ENCODE results near the gene LTO1.

Gene LTO1

GRCh38 chr11:69708736-69709401 lies 33.7 kb upstream of the LTO1 start:
- DNase-seq (ENCODE audit: low spot score) (no peak), ATAC-seq (ENCODE audit: low read depth) (no peak)
- Histone ChIP-seq H3K27ac (ENCODE audit: poor library complexity, severe bottlenecking) (no peak overlapping the region), H3K36me3 (ENCODE audit: low read depth) (no peaks in the 10 kb centered on the region), H3K4me3 (ENCODE audit: severe bottlenecking) (no peak overlapping the region), H3K4me1 (ENCODE audit: insufficient read depth, poor library complexity, severe bottlenecking) (peaks cover 8% of the 10 kb centered on the region), H3K9me3 (ENCODE audit: severe bottlenecking) (no peaks in the 10 kb centered on the region), H3K27me3 (ENCODE audit: insufficient read depth, poor library complexity, severe bottlenecking) (peaks cover 11% of the 10 kb centered on the region)
- TF ChIP-seq CTCF (IDR thresholded peaks at IDR 0.05; ENCODE audit: poor library complexity, severe bottlenecking), result no peak

- Histone ChIP-seq H3K4me3 (ENCODE audit: severe bottlenecking) (no peak overlapping the region), H3K9me3 (ENCODE audit: severe bottlenecking) (no peaks in the 10 kb centered on the region), H3K4me1 (ENCODE audit: insufficient read depth, poor library complexity, severe bottlenecking) (peaks cover 8% of the 10 kb centered on the region), H3K27ac (ENCODE audit: poor library complexity, severe bottlenecking) (peak overlapping the region; percentile 11), H3K36me3 (ENCODE audit: low read depth) (no peaks in the 10 kb centered on the region), H3K27me3 (ENCODE audit: insufficient read depth, poor library complexity, severe bottlenecking) (peaks cover 27% of the 10 kb centered on the region)
- no peak for DNase-seq (ENCODE audit: low spot score)
- ATAC-seq (ENCODE audit: low read depth), result peak; percentile 81
- TF ChIP-seq CTCF (IDR thresholded peaks at IDR 0.05; ENCODE audit: poor library complexity, severe bottlenecking), result no peak
Measured at GRCh38 chr11:69707176-69707575, 32.0 kb upstream of the LTO1 start.

GRCh38 chr11:69705901-69706787 lies 31.0 kb upstream of the LTO1 start:
- Histone ChIP-seq H3K4me3 (ENCODE audit: severe bottlenecking) (no peak overlapping the region), H3K4me1 (ENCODE audit: insufficient read depth, poor library complexity, severe bottlenecking) (peaks cover 8% of the 10 kb centered on the region), H3K36me3 (ENCODE audit: low read depth) (no peaks in the 10 kb centered on the region), H3K27ac (ENCODE audit: poor library complexity, severe bottlenecking) (no peak overlapping the region), H3K9me3 (ENCODE audit: severe bottlenecking) (no peaks in the 10 kb centered on the region), H3K27me3 (ENCODE audit: insufficient read depth, poor library complexity, severe bottlenecking) (peaks cover 30% of the 10 kb centered on the region)
- TF ChIP-seq CTCF (IDR thresholded peaks at IDR 0.05; ENCODE audit: poor library complexity, severe bottlenecking), result no peak
- DNase-seq (ENCODE audit: low spot score) (no peak), ATAC-seq (ENCODE audit: low read depth) (no peak)

GRCh38 chr11:69705351-69705811 lies 30.2 kb upstream of the LTO1 start:
- Histone ChIP-seq H3K4me3 (ENCODE audit: severe bottlenecking) (no peak overlapping the region), H3K27ac (ENCODE audit: poor library complexity, severe bottlenecking) (no peak overlapping the region), H3K27me3 (ENCODE audit: insufficient read depth, poor library complexity, severe bottlenecking) (peaks cover 30% of the 10 kb centered on the region), H3K4me1 (ENCODE audit: insufficient read depth, poor library complexity, severe bottlenecking) (peaks cover 8% of the 10 kb centered on the region), H3K9me3 (ENCODE audit: severe bottlenecking) (no peaks in the 10 kb centered on the region), H3K36me3 (ENCODE audit: low read depth) (no peaks in the 10 kb centered on the region)
- TF ChIP-seq CTCF (IDR thresholded peaks at IDR 0.05; ENCODE audit: poor library complexity, severe bottlenecking), result no peak
- no peak for DNase-seq (ENCODE audit: low spot score)
- no peak for ATAC-seq (ENCODE audit: low read depth)
